H54 (cell line): ENCODE data around the gene RPP40.
"Not testable (repeated sequence)": the region's sequence is repeated elsewhere in the genome, so short reads cannot be mapped to it uniquely, and the experiment has no call there.

Source experiments
- DNase-seq: peaks from one replicate; pipeline ENCODE4 v3.0.0; 2011; ENCODE audit warnings: low spot score, mixed read lengths; ENCODE audit not compliant: insufficient read length
- FAIRE-seq: peaks from 3 replicates; lab custom pipeline; 2011; peaks lifted over from hg19 to GRCh38; lab: Jason Lieb, UNC
- POLR2A ChIP-seq: IDR thresholded peaks from 2 replicates; pipeline ENCODE4 v1.6.1; 2011; ENCODE audit warnings: low read depth, mild to moderate bottlenecking, low read length

The RPP40 gene

DNA sequence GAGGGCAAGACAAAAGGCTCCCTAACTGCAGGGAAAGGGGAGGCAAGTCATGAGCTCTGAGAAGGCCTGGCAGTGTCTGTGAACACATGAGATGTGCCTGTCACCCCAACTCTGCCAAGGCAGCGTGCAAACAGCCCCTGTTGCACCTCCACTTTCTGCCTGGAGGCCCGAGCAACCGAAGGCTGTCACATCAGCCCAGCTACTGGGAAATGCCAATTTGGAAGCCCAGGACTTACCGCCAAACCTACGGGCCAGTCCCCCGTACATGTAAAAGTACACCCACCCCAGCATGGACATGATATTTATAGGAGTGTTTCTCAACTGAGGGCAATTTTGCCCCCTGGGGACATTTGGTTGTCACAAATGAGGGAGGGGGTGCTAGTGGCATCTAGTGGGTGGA, 27.3 kb upstream of the RPP40 start:
- no peak for FAIRE-seq
- no peak for DNase-seq
- TF ChIP-seq POLR2A, result no peak

DNA sequence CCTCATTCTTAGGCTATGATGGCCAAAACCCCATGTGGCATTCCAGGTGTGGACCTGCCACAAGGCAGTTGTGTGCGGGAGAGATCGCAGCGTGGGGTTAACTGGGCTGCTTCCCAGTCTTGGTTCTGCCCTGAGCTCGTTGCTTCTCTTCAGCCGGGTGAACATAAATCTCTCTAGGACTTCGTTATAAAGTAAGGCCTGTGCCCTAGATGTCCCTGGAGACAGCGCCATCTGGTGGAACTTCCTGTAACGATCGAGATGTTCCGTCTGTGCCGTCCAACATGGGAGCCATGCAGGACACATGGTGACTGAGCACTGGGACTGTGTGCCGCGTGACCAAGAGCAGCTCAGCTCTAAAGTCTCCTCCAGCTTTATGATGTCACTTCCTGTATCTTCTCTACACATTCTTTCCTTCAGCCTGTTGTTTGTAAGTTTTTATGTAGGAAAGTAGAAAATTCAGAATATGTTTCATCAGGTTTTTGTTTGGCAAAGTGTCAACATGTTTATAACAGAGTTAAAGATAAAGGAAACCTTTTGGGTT, 26.8 kb upstream of the RPP40 start:
- FAIRE-seq (peak; percentile 82), DNase-seq (peak; percentile 69)
- no peak for TF ChIP-seq POLR2A

DNA sequence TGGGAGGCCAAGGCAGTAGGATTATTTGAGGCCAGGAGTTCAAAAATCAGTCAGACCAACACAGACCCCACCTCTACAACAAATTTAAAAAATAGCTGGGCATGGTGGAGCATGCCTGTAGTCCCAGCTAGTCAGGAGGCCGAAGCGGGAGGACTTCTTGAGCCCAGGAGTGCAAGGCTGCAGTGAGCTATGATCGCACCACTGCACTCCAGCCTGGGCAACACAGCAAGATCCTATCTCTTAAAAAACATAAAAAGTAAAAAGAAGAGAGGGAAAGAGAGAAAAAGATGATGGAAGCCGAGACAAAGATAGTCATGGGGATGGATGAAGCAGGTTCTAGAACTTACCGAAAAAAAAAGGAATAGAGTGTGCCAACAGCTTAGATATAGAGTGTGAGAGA, 25.8 kb upstream of the RPP40 start:
- no peak for TF ChIP-seq POLR2A
- FAIRE-seq, result no peak
- no peak for DNase-seq

DNA sequence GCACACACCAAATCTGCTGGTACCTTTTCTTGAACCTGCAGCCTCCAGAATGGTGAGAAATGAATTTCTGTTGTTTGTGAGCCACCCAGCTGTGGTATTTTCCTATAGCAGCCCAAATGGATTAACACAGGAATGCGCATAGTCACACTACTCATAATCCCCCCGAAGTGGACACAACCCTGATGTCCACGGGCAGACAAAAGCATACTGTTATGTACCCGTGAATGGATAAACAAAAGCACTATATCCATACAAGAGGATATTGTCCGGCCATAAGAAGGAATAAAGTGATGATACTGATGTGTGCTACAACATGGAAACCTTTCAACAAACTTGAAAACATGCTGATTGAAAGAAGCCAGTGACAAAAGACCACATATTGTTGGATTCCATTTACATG, 25.1 kb upstream of the RPP40 start:
- DNase-seq (no peak), FAIRE-seq (no peak)
- no peak for TF ChIP-seq POLR2A

DNA sequence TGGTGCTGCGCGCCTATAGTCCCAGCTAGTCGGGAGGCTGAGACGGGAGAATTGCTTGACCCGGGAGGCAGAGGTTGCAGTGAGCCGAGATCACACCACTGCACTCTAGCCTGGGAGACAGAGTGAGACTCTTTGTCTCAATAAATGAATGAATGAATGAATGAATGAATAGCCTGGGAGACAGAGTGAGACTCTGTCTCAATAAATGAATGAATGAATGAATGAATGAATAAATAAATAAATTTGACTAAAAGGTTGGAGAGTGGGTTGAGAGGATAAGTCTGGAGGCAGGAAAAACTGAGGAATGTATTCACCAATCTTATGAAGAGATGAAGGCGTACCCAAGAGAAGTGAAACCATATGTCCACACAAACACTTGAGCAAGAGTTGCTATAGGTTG, 24.5 kb upstream of the RPP40 start:
- no peak for FAIRE-seq
- TF ChIP-seq POLR2A, result no peak
- DNase-seq, result no peak

DNA sequence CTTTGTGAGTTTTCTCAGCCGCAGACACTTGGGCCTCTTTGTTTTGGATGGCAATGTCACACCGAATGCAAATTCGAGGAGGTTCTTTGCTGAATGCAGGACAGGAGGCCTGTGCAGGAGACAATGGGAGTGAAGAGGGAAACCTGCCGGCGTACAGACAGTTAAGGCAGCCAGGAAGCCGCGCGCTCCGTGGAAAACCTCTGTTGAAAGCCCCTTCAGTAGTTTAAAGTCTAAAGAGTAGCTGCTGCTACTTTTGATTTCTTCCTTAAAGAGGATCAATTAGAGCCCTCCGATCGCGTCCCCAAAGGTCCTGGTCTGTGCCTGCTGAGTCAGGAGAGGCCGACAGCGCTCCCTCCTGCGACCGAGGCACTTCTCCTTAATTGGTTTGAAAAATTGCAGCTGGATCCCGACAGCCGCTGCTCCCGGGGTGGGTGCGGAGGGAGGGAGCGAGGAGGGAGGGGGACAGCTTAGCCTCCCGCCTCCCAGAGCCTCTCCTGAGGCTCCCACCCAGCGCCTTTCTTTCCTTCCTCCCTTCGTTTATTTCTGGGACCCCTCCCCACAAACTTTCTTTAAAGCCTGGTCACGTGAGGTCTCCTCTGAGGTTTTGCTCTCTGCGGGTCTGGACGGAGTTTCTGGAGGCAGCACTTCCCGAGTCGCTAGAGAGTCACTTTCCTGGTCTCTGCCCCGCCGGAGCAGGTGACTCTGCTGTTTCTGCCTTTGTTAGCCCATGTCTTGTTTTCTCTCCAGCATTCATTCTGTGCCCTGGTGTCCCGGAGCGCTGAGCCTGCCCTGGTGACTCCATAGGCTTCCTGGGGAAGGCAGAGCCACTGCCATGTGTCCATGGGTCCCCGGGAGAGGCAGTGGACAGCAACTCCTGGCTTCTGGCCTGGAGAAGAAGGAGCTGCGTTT, 22.3 kb upstream of the RPP40 start:
- FAIRE-seq, result no peak
- no peak for TF ChIP-seq POLR2A
- DNase-seq, result peak; percentile 18

DNA sequence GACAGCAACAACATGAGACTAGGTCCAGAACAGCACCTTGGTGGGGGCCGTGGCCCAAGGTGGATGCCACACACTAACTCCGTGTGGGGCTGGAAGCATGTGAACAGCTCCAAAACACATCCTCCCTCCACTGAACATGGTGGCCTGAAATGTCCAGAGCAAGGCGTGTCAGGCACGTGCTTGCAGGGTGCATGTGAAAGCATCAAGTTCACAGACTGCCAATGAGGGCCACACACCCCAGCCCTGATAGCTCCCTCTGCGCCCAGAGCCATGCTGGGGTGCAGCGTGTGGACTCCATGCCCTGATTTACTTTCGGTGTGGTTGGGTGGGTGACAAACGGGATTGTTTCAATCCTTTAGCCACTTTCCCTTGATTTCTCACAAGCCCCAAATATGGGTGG, 20.1 kb upstream of the RPP40 start:
- no peak for FAIRE-seq
- TF ChIP-seq POLR2A, result no peak
- DNase-seq, result no peak

DNA sequence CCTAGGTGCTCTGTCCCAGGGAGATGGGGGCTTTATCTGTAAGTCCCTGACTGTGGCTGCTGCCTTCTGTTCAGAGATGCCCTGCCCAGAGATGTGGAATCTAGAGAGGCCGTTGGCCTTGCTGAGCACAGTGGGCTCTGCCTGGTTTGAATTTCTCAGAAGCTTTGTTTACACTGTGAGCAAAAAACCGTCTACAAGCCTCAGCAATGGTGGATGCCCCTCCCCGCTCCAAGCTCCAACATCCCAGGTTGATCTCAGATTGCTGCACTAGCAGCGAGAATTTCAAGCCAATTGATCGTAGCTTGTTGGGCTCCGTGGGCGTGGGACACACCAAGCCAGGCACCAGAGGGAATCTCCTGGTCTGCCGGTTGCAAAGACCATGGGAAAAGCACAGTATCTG, 16.3 kb upstream of the RPP40 start:
- no peak for TF ChIP-seq POLR2A
- FAIRE-seq, result no peak
- no peak for DNase-seq

DNA sequence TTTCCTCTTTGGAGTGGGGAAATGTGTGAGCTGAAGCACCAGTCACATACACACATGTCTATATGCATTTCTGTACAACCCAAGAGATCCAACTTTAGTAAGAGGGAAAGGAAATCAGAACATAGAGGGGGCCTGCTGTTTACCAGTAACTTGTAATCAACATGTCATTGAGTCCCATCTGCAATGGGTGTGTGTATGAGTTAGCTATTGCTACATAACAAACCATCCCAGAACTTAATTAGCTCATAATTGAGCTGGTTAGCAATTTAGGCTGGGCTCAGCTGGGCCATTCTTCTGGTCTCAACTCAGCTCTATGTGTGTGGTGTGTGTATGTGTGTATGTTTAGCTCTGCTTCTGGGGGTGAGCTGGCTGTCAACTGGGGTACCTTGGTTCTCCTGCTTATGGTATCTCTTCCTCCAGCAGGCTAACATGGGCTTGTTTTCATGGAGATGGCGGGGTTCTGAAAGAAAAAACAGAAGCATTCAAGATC, 10.3 kb upstream of the RPP40 start:
- no peak for DNase-seq
- no peak for TF ChIP-seq POLR2A
- FAIRE-seq, result no peak

DNA sequence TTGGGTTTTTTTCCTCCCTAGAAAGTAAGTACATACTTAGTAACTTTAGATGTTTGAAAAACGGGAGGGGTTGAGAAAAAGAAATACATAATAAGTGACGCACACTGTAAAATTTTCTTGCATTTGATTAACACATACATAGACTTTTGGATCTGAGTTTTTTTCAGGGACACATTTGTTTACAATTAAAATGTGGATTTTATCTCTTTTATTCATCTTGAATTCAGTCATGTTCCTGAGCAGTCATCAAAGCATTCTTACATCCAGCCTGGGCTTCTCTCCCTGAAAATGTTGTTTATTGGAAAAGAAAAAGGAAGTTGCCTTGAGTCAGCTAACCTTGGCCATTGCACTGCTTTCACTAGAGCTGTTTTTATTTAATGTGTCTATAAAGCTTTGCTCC, 8.7 kb upstream of the RPP40 start:
- no peak for TF ChIP-seq POLR2A
- no peak for DNase-seq
- FAIRE-seq, result no peak

DNA sequence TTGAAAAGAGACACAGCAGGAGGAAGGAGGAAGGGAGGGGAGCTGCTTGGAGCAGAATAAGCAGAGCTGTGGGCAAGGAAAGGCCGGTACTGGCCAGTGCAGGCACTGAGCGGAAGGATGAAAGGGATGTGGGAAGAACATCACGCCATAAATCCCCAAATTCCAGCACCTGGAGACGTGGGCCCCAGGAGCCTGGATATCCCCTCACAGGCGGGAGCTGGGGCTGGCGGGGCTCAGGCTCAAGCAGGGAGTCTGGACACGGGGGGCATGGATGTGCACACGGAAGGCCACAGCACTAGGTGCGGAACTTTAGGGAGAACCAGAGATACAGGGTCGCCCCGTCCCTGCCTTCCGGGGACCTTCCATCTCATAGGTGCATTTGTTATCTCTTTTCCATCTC, 7.5 kb upstream of the RPP40 start:
- DNase-seq (no peak), FAIRE-seq (no peak)
- TF ChIP-seq POLR2A, result no peak

DNA sequence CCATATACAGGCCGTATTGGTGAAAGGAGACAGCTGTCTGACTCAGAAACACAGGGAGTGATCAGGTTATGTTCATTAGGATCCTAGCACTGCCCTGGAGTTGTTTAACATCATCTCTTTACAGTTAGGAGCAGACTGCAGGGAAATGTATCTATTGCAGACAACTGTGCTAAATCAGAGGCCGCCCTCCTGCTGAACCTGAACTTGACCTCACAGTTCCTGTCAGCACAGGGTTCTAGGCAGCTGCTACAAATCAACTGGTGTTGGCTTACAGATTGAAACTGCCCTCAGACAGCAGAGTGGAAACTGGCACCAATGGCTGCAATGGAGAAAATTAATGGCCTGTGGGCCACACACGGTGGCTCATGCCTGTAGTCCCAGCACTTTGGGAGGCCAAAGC, 3.7 kb upstream of the RPP40 start:
- FAIRE-seq (no peak), DNase-seq (no peak)
- TF ChIP-seq POLR2A, result no peak

DNA sequence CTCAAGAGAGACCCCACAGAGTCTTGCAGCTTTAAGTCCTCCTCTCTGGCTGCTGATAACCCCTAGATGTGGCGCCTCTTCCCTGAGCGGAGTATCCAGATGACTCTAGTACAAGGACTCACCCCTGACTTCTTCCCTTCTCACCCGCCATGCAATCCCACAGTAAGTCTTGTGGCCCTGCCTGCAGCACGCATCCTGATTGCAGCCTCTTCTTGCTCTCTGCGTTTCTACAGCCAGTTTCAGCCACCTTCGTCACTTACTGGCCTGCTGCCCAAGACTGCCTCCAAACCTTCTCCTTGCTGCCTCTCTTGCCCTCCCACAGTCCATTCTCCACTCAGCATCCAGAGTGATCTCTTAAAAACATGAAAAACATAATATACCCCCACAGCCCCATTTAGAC, 2.4 kb upstream of the RPP40 start:
- TF ChIP-seq POLR2A, result no peak
- DNase-seq (no peak), FAIRE-seq (no peak)

DNA sequence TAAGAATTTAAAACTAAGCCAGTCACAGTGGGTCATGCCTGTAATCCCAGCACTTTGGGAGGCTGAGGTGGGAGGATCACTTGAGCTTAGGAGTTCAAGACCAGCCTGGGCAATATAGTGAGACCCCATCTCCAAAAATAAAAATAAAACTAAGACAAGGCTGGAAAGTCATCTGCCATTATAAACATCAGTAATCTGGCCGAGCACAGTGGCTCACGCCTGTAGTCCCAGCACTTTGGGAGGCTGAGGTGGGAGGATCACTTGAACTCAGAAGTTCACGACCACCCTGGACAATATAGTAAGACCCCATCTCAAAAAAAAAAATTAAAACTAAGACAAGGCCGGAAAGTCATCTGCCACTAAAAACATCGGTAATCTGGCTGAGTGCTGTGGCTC, 1.2 kb upstream of the RPP40 start:
- DNase-seq, FAIRE-seq: not testable (repeated sequence)

DNA sequence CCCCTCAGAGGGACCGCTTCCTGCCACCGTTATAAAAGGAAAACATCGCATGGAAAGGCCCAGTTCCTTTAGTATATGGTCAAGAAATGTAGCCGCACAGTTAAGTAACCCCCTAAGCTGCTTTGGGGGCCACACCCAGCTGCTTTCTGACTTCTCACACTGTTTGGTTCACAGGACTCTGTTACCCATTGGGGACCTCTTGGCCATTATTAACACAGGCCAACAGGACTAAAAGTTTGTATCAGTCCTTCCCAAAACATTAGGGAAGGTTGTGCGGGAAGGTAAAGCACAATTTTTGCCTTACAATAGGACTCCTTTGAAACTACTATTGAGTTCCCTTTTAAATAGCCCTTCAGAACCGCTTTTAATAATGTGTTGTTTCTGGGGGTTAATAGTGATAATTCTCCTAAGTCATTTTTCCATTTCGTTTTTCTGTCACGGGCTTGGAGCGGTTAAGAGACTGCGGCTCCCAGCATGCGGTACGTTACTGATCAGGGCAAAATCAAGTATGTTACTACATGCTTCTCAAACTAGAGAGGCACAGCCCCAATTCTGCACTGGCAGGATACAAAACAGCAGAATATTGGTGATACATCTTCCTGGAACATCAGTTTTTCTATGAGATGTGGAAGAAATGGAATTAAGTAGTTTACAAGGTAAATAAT, 668 bp upstream of the RPP40 start:
- no peak for TF ChIP-seq POLR2A
- FAIRE-seq, result no peak
- DNase-seq, result no peak
